Left colon (tissue), 2 donors: ENCODE results near the gene SMYD5. TPM values are rescaled to one million over a fixed set of nuclear protein-coding genes. Genes with fewer than 3 reads are reported as not detected.

ENCODE experiments used
- ATAC-seq: fragments of 200-7000 bp; cut with Tn5 transposase; one replicate; pipeline ENCODE4 v1.9.1; 2020; ENCODE audit warnings: mild to moderate bottlenecking, moderate library complexity
- DNase-seq, 2 donors: peaks; one replicate each; pipeline ENCODE4 v3.0.0-alpha.2; 2020
- intact Hi-C, 2 donors: fragments of 100-400 bp; cut with DNase I in 1 of 2; cut with micrococcal nuclease in 1 of 2; formaldehyde crosslinking; loops; one replicate each; pipeline versions ENCODE4 v1.11.2 to v1.14.0; 2022; cut with DNase I, micrococcal nuclease
- total RNA-seq, 2 donors: library from RNA; stranded (reverse); fragmentation: NEBNext Ultra II Directional; extraction: Animal tissue kit (Norgen Biotek cat#: 25700); gene quantifications; one replicate each; pipeline ENCODE4 v1.2.1, GENCODE V29; 2021
- donor health status: DM: no; HTN: no; CAD: no.
- donor health status: DM: yes; HTN: yes; CAD: no.

The SMYD5 gene
- total RNA-seq, 2 donors from 2014 or later: 9.2 to 14.4 TPM

- intact Hi-C loops: no loop called here
- DNase-seq (peak; percentile 97 to 100), ATAC-seq (peak; percentile 86)
These were observed 19.3 kb downstream of the SMYD5 start, which contains the start of gene PRADC1 for GRCh38 chr2:73233154-73233931. PRADC1 (minus strand) TSS chr2:73233239; CDS start chr2:73233160, 79 bp downstream.

- intact Hi-C loops: no loop called here
- peak; percentile 79 for ATAC-seq
These were observed 20.1 kb downstream of the SMYD5 start, which contains the start of gene CCT7 for GRCh38 chr2:73233932-73234832. CCT7 (plus strand) TSS chr2:73234308; CDS start chr2:73234379, 71 bp downstream.

GRCh38 chr2:73235315-73236028 is 21.4 kb downstream of the SMYD5 start:
- DNase-seq (no peak), ATAC-seq (no peak)
- intact Hi-C loops: no loop called here

More at GRCh38 chr2:73233932-73234832, 20.1 kb downstream of the SMYD5 start, which contains the start of gene CCT7:
- peak; percentile 88 to 91 for DNase-seq

GRCh38 chr2:73237168-73237567 is 23.1 kb downstream of the SMYD5 start:
- ATAC-seq (no peak), DNase-seq (no peak)
- intact Hi-C loops: no loop called here

- ATAC-seq: no peak
- intact Hi-C loops: no loop called here
- no peak for DNase-seq
These were observed 24.1 kb downstream of the SMYD5 start for GRCh38 chr2:73238149-73238548.

- intact Hi-C loops: no loop called here
- ATAC-seq: no peak
- DNase-seq: no peak
These were observed 24.9 kb downstream of the SMYD5 start for GRCh38 chr2:73238976-73239375.

GRCh38 chr2:73239776-73240175 is 25.7 kb downstream of the SMYD5 start:
- intact Hi-C loops: no loop called here
- DNase-seq (no peak), ATAC-seq (no peak)

- intact Hi-C loops: no loop called here
- DNase-seq (no peak), ATAC-seq (no peak)
These were observed 30.0 kb downstream of the SMYD5 start for GRCh38 chr2:73243884-73244570.

- DNase-seq: no peak
- intact Hi-C loops: no loop called here
- no peak for ATAC-seq
These were observed 30.5 kb downstream of the SMYD5 start for GRCh38 chr2:73244580-73244979.

- intact Hi-C loops: no loop called here
- ATAC-seq: no peak
- DNase-seq: no peak
These were observed 32.8 kb downstream of the SMYD5 start for GRCh38 chr2:73246850-73247249.

GRCh38 chr2:73249636-73250035 is 35.6 kb downstream of the SMYD5 start:
- intact Hi-C loops: no loop called here
- no peak for ATAC-seq
- DNase-seq: no peak

- intact Hi-C loops: no loop called here
- DNase-seq (no peak), ATAC-seq (no peak)
These were observed 37.1 kb downstream of the SMYD5 start for GRCh38 chr2:73250872-73251846.

GRCh38 chr2:73252238-73253027 is 38.4 kb downstream of the SMYD5 start:
- intact Hi-C loops: no loop called here
- DNase-seq (no peak), ATAC-seq (no peak)

GRCh38 chr2:73253400-73253799 is 39.4 kb downstream of the SMYD5 start:
- intact Hi-C loops: no loop called here
- DNase-seq (no peak), ATAC-seq (no peak)

GRCh38 chr2:73253901-73254300 is 39.9 kb downstream of the SMYD5 start:
- intact Hi-C loops: no loop called here
- ATAC-seq (peak; percentile 36), DNase-seq (no peak)

- ATAC-seq: no peak
- no peak for DNase-seq
- intact Hi-C loops: no loop called here
These were observed 40.4 kb downstream of the SMYD5 start for GRCh38 chr2:73254343-73255006.
